Gastrocnemius medialis (tissue), 4 donors: ENCODE results near the gene TTLL5. TPM values are rescaled to one million over a fixed set of nuclear protein-coding genes. Genes with fewer than 3 reads are reported as not detected.
A peak's percentile ranks its signal among the peaks of the same experiment; 100 is the strongest.

Source experiments
- ATAC-seq, 2 donors: fragments of 150-250 bp; one replicate each; pipeline ENCODE4 v1.9.1; 2016
- DNase-seq, 2 donors: peaks; one replicate each; pipeline ENCODE4 v3.0.0-alpha.2; 2019
- H3K27ac ChIP-seq, 4 donors: fragments of 200-600 bp; sonication (generic); 1 replicate in 1 of 4; 2 replicates in 3 of 4; pipeline ENCODE4 v1.5.1; 2016 to 2018; ENCODE audit warnings: mild to moderate bottlenecking in 2 of 4, moderate library complexity in 1 of 4
- H3K27me3 ChIP-seq, 3 donors: fragments of 200-600 bp; sonication (generic) in 2 of 3; 1 replicate in 1 of 3; 2 replicates in 2 of 3; pipeline versions ENCODE4 v1.5.1 to v1.6.0; 2016 to 2019; ENCODE audit warnings: mild to moderate bottlenecking in 1 of 3, moderate library complexity in 1 of 3
- H3K36me3 ChIP-seq, 2 donors: fragments of 200-600 bp; sonication (generic) in 1 of 2; one replicate each; pipeline ENCODE4 v1.5.1; 2017 to 2018
- H3K4me1 ChIP-seq, 2 donors: fragments of 200-600 bp; sonication (generic) in 1 of 2; one replicate each; pipeline ENCODE4 v1.5.1; 2016 to 2017; ENCODE audit warnings: mild to moderate bottlenecking in 2 of 2
- H3K4me3 ChIP-seq, 4 donors: fragments of 200-600 bp; sonication (generic) in 3 of 4; 1 replicate in 1 of 4; 2 replicates in 3 of 4; pipeline ENCODE4 v1.5.1; 2016 to 2019; ENCODE audit warnings: mild to moderate bottlenecking in 2 of 4
- H3K9me3 ChIP-seq, 3 donors: fragments of 200-600 bp; sonication (generic) in 2 of 3; 1 replicate in 1 of 3; 2 replicates in 2 of 3; pipeline ENCODE4 v1.5.1; 2016 to 2019
- POLR2A ChIP-seq, 2 donors: fragments of 450-650 bp; IDR thresholded peaks; one replicate each; pipeline ENCODE4 v1.6.1; 2017; ENCODE audit warnings: antibody characterized with exemption in 2 of 2, mild to moderate bottlenecking in 2 of 2, moderate library complexity in 2 of 2
- in situ Hi-C, 4 donors: fragments of 200-750 bp; cut with MboI; loops; one replicate each; pipeline versions ENCODE4 v1.15.0 to v1.8.0; 2017; ENCODE audit warnings: low sequenced_read_pairs in 4 of 4
- intact Hi-C: fragments of 100-400 bp; cut with DNase I; formaldehyde crosslinking; loops from one replicate; pipeline ENCODE4 v1.15.1; 2023; ENCODE audit warnings: low total_unique reads
- total RNA-seq, 4 donors: library from RNA; depleted of rRNA; stranded (reverse); fragments of >200 nt; gene quantifications; one replicate each; pipeline versions ENCODE4 v1.1.0 to v1.2.3, GENCODE V29; 2016
- TF ChIP-seq, protein P1 (sequence below), 5 experiments: fragments of 450-650 bp in 3 of 5; fragments of 200-600 bp in 2 of 5; sonication (generic) in 2 of 5; IDR thresholded peaks in 4 of 5; conservative IDR thresholded peaks in 1 of 5; 1 replicate in 4 of 5; 2 replicates in 1 of 5; pipeline ENCODE4 v1.5.1; 2016 to 2019; ENCODE audit warnings: antibody characterized with exemption in 5 of 5, mild to moderate bottlenecking in 3 of 5, moderate library complexity in 3 of 5

Gene TTLL5
- total RNA-seq, 4 donors from 2014 or later = 9.1 to 36.0 (median 16.4) TPM

DNA sequence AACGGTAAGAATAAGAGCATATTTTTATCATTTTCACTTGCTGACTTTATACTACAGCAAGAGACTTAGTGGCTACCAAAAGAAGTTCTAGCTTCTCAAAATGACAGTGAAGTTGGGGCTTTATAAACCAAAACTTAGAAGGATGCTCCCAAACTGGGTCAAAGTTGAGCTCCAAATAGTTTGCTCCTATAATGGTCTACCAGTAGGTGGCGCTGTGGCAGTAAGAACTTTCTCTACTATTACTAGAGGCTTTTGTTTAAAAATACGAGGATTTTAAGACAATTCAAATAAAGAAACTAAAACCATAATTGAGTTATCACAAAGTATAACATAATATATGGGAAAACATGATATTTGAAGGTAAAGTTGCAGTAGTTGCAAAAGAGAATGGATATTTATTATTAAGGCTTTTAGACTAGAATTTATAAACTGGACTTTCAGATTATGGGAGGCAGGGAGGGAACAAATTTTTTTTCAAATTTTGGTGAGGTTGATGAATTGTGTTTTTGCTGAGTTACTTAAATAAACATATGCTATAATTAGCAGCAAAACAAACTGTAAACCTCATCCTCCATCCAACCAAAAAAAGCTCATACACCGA, 245.7 kb downstream of the TTLL5 start:
- in situ Hi-C loops (loop anchor here (5.0 to 10.0 kb wide), 4 partner anchors 68 to 202 kb away; partner anchors contain the start of gene TGFB3 (in 2 of the 4)), intact Hi-C loops (loop anchor here (1.0 to 5.0 kb wide), 4 partner anchors 36 to 195 kb away; no protein-coding TSS in a partner anchor)
- no peaks in the 10 kb centered on the region for H3K9me3 ChIP-seq
- H3K4me3 ChIP-seq = no peak overlapping the region
- TF ChIP-seq, protein P1, sequence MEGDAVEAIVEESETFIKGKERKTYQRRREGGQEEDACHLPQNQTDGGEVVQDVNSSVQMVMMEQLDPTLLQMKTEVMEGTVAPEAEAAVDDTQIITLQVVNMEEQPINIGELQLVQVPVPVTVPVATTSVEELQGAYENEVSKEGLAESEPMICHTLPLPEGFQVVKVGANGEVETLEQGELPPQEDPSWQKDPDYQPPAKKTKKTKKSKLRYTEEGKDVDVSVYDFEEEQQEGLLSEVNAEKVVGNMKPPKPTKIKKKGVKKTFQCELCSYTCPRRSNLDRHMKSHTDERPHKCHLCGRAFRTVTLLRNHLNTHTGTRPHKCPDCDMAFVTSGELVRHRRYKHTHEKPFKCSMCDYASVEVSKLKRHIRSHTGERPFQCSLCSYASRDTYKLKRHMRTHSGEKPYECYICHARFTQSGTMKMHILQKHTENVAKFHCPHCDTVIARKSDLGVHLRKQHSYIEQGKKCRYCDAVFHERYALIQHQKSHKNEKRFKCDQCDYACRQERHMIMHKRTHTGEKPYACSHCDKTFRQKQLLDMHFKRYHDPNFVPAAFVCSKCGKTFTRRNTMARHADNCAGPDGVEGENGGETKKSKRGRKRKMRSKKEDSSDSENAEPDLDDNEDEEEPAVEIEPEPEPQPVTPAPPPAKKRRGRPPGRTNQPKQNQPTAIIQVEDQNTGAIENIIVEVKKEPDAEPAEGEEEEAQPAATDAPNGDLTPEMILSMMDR (IDR thresholded peaks at IDR 0.05 in 4 of 5, conservative IDR thresholded peaks at IDR 0.05 in 1 of 5) = peak; percentile 79 to 91 (median 88)
- no peak for TF ChIP-seq POLR2A (IDR thresholded peaks at IDR 0.05)
- no peaks in the 10 kb centered on the region for H3K27me3 ChIP-seq
- H3K4me1 ChIP-seq = peaks cover 29 to 44% of the 10 kb centered on the region in 2 donors
- ATAC-seq (peak in 1 of 2 donors; percentile 41), DNase-seq (peak; percentile 35 to 37)
- H3K36me3 ChIP-seq = no peaks in the 10 kb centered on the region
- H3K27ac ChIP-seq = peak overlapping the region; percentile 55 to 81 (median 70)

DNA sequence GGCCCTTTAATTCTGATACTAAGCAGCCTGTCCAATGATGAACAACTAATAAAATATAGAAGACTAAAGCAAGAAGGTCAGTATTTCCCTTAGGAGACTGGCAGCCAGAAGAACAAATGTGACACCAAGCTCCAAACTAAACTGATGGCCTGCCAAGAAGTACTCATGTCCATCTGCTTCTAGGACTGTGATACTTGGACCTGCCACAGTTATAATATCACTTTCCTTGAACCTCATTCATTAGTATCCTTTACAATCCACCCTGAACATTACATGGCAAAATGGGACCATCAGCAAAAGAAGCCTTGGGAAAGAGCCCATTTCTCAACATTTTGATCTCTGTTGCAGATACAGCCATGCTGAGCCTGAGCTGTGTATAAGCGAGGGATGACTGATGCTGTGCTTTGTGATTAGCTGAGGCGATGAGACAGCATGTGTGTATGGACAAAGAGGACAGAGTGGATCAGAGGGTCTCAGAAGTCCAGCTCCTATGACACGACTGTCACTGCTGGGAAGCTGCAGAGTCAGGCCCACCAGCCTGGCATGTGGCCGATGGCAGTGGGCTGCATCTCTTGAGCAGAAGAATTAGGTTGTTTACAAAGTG, 246.8 kb downstream of the TTLL5 start:
- ATAC-seq (peak; percentile 86 to 91), DNase-seq (peak; percentile 50 to 54)
- no peak overlapping the region for H3K4me3 ChIP-seq
- H3K9me3 ChIP-seq = no peaks in the 10 kb centered on the region
- peaks cover 29 to 44% of the 10 kb centered on the region in 2 donors for H3K4me1 ChIP-seq
- no peaks in the 10 kb centered on the region for H3K36me3 ChIP-seq
- in situ Hi-C loops (loop anchor here (5.0 to 10.0 kb wide), 4 partner anchors 67 to 203 kb away; partner anchors contain the start of gene TGFB3 (in 2 of the 4)), intact Hi-C loops (loop anchor here (1.0 to 5.0 kb wide), 4 partner anchors 34 to 181 kb away; no protein-coding TSS in a partner anchor)
- TF ChIP-seq, protein P1 (IDR thresholded peaks at IDR 0.05 in 4 of 5, conservative IDR thresholded peaks at IDR 0.05 in 1 of 5) = no peak
- TF ChIP-seq POLR2A (IDR thresholded peaks at IDR 0.05) = no peak
- H3K27ac ChIP-seq = peak overlapping the region; percentile 55 to 81 (median 70)
- H3K27me3 ChIP-seq = no peaks in the 10 kb centered on the region

DNA sequence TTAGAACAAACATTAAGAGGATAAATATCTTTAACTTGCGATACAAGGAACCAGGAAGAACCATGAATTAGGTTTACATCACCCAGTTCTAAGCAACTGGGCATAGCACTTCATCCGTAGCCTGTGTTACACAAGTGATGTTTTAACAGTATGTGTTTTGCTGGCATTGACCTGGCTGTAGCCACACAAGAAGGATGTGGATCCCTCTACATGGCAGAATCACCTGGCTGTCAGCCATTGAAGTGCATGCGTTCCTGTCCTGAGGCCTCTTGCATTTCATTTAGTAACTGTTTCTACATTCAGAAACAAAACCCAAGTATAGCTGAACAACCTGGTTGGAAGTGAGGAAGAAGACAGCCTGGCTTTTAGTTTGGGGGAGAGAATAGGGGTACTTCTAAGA, 248.6 kb downstream of the TTLL5 start:
- in situ Hi-C loops (loop anchor here (5.0 to 10.0 kb wide), 4 partner anchors 65 to 205 kb away; partner anchors contain the start of gene TGFB3 (in 3 of the 4)), intact Hi-C loops (loop anchor here (2.0 to 5.0 kb wide), 3 partner anchors 33 to 179 kb away; no protein-coding TSS in a partner anchor)
- H3K36me3 ChIP-seq = no peaks in the 10 kb centered on the region
- peaks cover 29 to 44% of the 10 kb centered on the region in 2 donors for H3K4me1 ChIP-seq
- H3K27ac ChIP-seq = peak overlapping the region; percentile 12 to 55 (median 48)
- DNase-seq (peak; percentile 44 to 74), ATAC-seq (peak; percentile 33 to 51)
- H3K27me3 ChIP-seq = no peaks in the 10 kb centered on the region
- no peaks in the 10 kb centered on the region for H3K9me3 ChIP-seq
- TF ChIP-seq POLR2A (IDR thresholded peaks at IDR 0.05) = no peak
- TF ChIP-seq, protein P1 (IDR thresholded peaks at IDR 0.05 in 4 of 5, conservative IDR thresholded peaks at IDR 0.05 in 1 of 5) = no peak
- no peak overlapping the region for H3K4me3 ChIP-seq

DNA sequence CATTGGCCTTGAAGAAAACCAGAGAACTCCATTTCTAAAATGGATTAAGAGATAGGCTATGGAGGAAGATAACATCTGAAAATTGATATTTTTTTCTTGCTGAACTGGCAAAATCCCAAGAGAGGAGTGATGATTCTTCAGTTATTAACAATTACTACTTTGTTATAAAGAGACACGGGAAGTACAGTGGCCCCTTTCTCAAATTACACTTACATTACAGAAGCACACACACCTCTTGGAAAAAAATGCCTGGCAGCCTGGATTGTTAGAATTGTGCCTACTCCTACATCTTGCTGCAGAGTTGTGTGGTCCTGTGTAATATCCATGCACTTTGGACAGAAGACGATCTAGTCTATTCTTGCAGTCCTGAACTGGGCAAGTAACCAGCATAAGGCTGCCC, 249.0 kb downstream of the TTLL5 start:
- Histone ChIP-seq H3K27ac (peak overlapping the region; percentile 12 to 55 (median 48)), H3K4me1 (peaks cover 29 to 44% of the 10 kb centered on the region in 2 donors), H3K27me3 (no peaks in the 10 kb centered on the region), H3K36me3 (no peaks in the 10 kb centered on the region), H3K9me3 (no peaks in the 10 kb centered on the region), H3K4me3 (no peak overlapping the region)
- ATAC-seq (no peak), DNase-seq (no peak)
- intact Hi-C loops (no loop called here), in situ Hi-C loops (loop anchor here in 1 of 4 donors (5.0 kb wide), 1 partner anchor 72 kb away; the partner anchor contains the start of gene TGFB3)
- no peak for TF ChIP-seq POLR2A (IDR thresholded peaks at IDR 0.05)
- TF ChIP-seq, protein P1 (IDR thresholded peaks at IDR 0.05 in 4 of 5, conservative IDR thresholded peaks at IDR 0.05 in 1 of 5) = no peak
